T-helper 2 cell treated with Interferon-gamma antibody and Interleukin-4, amounts not matched to agents 5 μg/mL and 100 μg/mL, for 36 hours (primary cell): ENCODE data around the gene VCP.
A peak's percentile ranks its signal among the peaks of the same experiment; 100 is the strongest.

ENCODE experiments used
- DNase-seq: peaks from one replicate; pipeline ENCODE4 v3.0.0; 2021; ENCODE audit warnings: low spot score
- H3K27ac Mint-ChIP-seq: one replicate; pipeline ENCODE4 v1.8.0; 2021; ENCODE audit warnings: mild to moderate bottlenecking, mixed read lengths
- H3K27me3 Mint-ChIP-seq: one replicate; pipeline ENCODE4 v1.8.0; 2021; ENCODE audit warnings: low read depth, mixed read lengths
- H3K36me3 Mint-ChIP-seq: one replicate; pipeline ENCODE4 v1.8.0; 2021; ENCODE audit warnings: low read depth, mixed read lengths
- H3K4me1 Mint-ChIP-seq: one replicate; pipeline ENCODE4 v1.8.0; 2021; ENCODE audit warnings: low read depth, mixed read lengths
- H3K4me3 Mint-ChIP-seq: one replicate; pipeline ENCODE4 v1.8.0; 2022; ENCODE audit warnings: mild to moderate bottlenecking, moderate library complexity, mixed read lengths
- H3K9me3 Mint-ChIP-seq: one replicate; pipeline ENCODE4 v1.8.0; 2021; ENCODE audit warnings: mixed read lengths

Gene VCP

DNA sequence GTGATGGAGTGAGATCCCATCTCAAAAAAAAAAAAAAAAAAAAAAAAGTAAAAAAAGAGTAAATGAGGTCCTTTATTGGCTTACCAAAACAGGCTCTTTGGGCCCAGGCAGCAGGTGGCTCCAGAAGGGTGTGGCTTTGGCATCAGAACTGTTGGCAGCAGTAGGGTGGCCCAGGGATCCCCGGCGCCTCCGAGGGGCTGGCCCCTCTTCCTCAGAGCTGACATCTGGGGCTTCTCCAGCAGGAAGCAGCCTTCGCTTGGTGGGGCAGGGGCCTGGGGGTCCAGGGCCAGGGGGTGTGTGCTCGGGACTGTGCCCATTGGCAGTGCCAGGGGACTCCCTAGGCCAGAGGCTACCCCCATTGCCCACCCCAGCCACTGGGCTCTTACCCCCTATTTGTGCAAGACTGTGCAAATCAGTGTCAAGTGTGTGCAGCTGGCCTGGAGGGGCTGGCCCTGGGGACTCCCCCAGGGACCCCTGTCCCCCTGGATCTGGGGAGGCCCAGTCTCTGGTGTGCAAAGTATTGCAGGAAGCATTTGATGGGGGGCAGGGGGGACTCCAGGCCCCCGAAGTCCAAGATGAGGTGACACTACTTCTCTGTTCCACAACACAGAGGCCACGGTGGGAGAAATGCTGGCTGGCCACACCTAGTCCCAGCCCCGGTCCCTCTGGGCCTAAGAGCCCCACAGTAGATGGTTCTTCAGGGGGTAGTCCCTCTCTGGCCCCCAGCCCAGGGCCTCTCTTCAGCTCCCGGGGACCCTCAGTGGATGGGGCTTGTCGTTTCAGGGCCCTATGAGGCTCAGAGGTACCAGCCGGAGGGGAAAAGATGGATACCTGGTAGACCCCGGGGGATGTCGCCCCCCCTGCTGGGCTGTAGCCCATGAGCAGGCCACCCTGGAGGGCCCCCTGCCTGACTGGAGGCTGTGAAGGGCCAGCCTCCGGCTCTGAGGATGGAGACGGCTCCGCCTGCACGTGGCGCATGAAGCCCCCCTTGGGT, 35.2 kb upstream of the VCP start:
- H3K9me3 Mint-ChIP-seq = no peaks in the 10 kb centered on the region
- H3K27me3 Mint-ChIP-seq = peaks cover 2% of the 10 kb centered on the region
- no peak overlapping the region for H3K27ac Mint-ChIP-seq
- peaks cover 28% of the 10 kb centered on the region for H3K4me1 Mint-ChIP-seq
- H3K4me3 Mint-ChIP-seq = no peak overlapping the region
- peaks cover 19% of the 10 kb centered on the region for H3K36me3 Mint-ChIP-seq
- DNase-seq = no peak

DNA sequence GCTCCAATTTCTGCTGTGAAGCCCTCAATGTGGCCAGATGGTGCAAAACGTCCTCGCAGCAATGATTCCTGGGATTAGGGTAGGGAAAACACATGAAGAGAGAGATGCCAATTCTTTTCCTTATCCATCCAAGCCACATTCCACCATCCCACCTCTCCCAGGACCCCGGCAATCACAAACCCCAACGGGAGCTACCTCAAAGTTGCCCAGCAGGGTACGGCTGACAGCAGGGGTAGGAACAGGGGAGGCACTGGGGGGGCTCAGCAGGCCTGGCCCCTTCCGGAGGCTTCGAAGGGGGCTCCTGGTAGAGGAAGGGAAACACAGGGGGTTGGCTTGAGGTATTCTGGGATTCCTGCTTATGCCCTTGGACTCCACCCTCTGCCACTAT, 33.9 kb upstream of the VCP start:
- Mint-ChIP-seq H3K27me3 (peaks cover 2% of the 10 kb centered on the region), H3K9me3 (no peaks in the 10 kb centered on the region), H3K4me3 (no peak overlapping the region), H3K4me1 (peaks cover 27% of the 10 kb centered on the region), H3K27ac (no peak overlapping the region), H3K36me3 (peaks cover 26% of the 10 kb centered on the region)
- no peak for DNase-seq

- H3K27ac Mint-ChIP-seq = no peak overlapping the region
- H3K9me3 Mint-ChIP-seq = no peaks in the 10 kb centered on the region
- H3K4me1 Mint-ChIP-seq = peaks cover 30% of the 10 kb centered on the region
- peaks cover 31% of the 10 kb centered on the region for H3K36me3 Mint-ChIP-seq
- peaks cover 2% of the 10 kb centered on the region for H3K27me3 Mint-ChIP-seq
- H3K4me3 Mint-ChIP-seq = no peak overlapping the region
- DNase-seq = no peak
These were observed 33.3 kb upstream of the VCP start for GRCh38 chr9:35105571-35106342.

DNA sequence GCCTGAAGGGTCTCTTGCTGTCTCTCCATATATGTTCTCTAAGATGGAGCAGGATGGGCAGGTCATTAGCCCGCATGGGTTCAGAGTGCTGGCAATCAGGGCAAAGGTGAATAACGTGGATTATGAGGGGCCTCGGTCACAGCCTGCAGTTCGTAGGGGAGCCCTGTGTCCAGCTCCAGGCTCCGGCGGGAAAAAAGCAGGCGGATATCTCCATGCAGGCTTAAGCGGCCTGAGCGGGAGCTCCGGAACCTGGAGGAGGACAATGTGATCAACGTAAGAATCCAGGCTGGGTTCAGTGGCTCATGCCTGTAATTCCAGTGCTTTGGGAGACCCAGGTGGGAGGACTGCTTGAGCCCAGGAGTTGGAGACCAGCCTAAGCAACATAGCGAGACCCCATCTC, 32.7 kb upstream of the VCP start:
- DNase-seq = no peak
- Mint-ChIP-seq H3K27ac (peak overlapping the region; percentile 52), H3K36me3 (peaks cover 36% of the 10 kb centered on the region), H3K4me3 (no peak overlapping the region), H3K27me3 (peaks cover 2% of the 10 kb centered on the region), H3K4me1 (peaks cover 24% of the 10 kb centered on the region), H3K9me3 (no peaks in the 10 kb centered on the region)

- DNase-seq = no peak
- Mint-ChIP-seq H3K27me3 (no peaks in the 10 kb centered on the region), H3K36me3 (peaks cover 42% of the 10 kb centered on the region), H3K4me1 (peaks cover 23% of the 10 kb centered on the region), H3K27ac (peak overlapping the region; percentile 60), H3K4me3 (no peak overlapping the region), H3K9me3 (no peaks in the 10 kb centered on the region)
These were observed 32.2 kb upstream of the VCP start for GRCh38 chr9:35104586-35104985.

- Mint-ChIP-seq H3K9me3 (no peaks in the 10 kb centered on the region), H3K4me3 (peak overlapping the region; percentile 94), H3K36me3 (peaks cover 45% of the 10 kb centered on the region), H3K4me1 (peaks cover 24% of the 10 kb centered on the region), H3K27ac (peak overlapping the region; percentile 91), H3K27me3 (no peaks in the 10 kb centered on the region)
- DNase-seq = no peak
These were observed 31.3 kb upstream of the VCP start for GRCh38 chr9:35103660-35104191.

DNA sequence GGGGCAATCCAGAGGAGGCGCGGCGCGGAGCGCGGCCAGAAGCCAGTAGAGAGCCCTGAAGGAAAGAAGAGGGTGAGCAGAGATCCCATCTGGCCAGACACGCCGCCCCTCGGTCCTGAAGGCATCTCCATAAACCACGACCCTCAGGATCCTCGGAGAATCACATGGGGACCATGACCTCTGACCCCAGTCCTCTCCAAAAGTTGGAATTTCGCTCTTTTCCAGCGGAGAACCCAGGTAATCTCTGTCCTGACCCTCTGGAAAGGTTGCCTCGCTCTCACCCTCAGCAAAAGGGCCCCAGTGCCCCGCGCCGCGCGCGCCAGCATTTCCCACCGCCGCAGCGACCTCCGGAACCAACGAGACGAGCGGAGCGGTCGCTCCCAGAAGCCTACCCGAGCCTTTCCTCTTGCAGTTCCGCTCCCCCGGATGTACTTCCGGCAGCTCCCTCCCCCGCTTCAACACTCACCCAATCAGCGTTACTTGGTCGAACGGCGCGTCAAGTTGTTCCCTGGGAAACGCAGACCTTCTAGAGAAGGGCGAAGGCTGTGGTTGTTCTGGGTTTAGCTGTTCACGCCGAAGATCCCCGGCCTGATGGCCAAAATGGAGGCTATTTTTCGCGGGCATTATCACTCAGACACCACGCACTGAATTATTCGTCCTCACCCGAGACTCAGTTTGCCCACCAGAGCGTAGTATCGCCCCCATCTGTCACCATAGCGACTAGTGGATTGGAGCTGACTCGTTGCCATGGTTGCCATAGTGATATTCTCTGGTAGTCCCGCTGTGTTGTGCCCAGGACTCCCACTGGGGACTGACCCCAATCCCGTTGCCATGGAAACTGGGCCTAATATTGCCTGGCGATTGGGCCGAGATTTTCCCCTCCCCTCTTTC, 30.6 kb upstream of the VCP start, which contains the start of gene STOML2:
TSS of gene STOML2 (minus strand) at position 363 of the 891 bp plus-strand sequence. CDS start at position 326, 37 bp downstream.
- Mint-ChIP-seq H3K36me3 (peaks cover 41% of the 10 kb centered on the region), H3K9me3 (no peaks in the 10 kb centered on the region), H3K4me3 (peak within 1 kb of the TSS; percentile 94), H3K4me1 (peaks cover 25% of the 10 kb centered on the region), H3K27ac (peak within 1 kb of the TSS; percentile 91), H3K27me3 (no peaks in the 10 kb centered on the region)
- DNase-seq = peak; percentile 90

- Mint-ChIP-seq H3K36me3 (peaks cover 41% of the 10 kb centered on the region), H3K4me3 (peak overlapping the region; percentile 94), H3K27ac (peak overlapping the region; percentile 91), H3K4me1 (peaks cover 29% of the 10 kb centered on the region), H3K27me3 (no peaks in the 10 kb centered on the region), H3K9me3 (no peaks in the 10 kb centered on the region)
- peak; percentile 11 for DNase-seq
These were observed 30.0 kb upstream of the VCP start for GRCh38 chr9:35102465-35102768.

- no peaks in the 10 kb centered on the region for H3K27me3 Mint-ChIP-seq
- H3K4me1 Mint-ChIP-seq = peaks cover 37% of the 10 kb centered on the region
- H3K4me3 Mint-ChIP-seq = peak overlapping the region; percentile 36
- DNase-seq = no peak
- H3K36me3 Mint-ChIP-seq = peaks cover 43% of the 10 kb centered on the region
- H3K9me3 Mint-ChIP-seq = no peaks in the 10 kb centered on the region
- peak overlapping the region; percentile 57 for H3K27ac Mint-ChIP-seq
These were observed 25.1 kb upstream of the VCP start for GRCh38 chr9:35097573-35097972.

GRCh38 chr9:35096035-35096849, 23.8 kb upstream of the VCP start, which contains the start of gene PIGO:
Gene PIGO, minus strand, starts transcription at chr9:35096591. Its CDS starts 1,026 bp downstream, at chr9:35095565.
- Mint-ChIP-seq H3K9me3 (no peaks in the 10 kb centered on the region), H3K4me3 (peak within 1 kb of the TSS; percentile 87), H3K4me1 (peaks cover 28% of the 10 kb centered on the region), H3K36me3 (peaks cover 43% of the 10 kb centered on the region), H3K27me3 (no peaks in the 10 kb centered on the region), H3K27ac (peak within 1 kb of the TSS; percentile 90)
- DNase-seq = peak; percentile 87

DNA sequence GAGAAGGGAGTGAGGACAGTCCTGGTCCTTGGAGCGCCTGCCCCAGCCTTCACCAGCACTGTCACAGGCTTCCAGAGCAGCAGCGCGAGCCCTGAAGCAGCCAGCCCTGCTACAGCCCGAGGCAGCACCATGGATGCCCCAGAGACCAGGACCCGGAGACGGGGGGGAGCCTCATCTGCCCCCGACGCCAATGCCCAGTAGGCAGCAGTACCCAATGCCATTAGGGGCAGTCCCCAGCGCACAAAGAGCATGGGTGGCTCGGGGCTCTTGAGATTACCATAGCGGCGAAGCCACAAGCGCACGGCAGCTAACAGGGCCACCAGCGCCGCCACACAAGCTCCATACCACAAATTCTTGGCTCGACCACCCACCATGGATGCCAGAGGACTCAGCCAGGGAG, 19.1 kb upstream of the VCP start:
- Mint-ChIP-seq H3K4me1 (peaks cover 13% of the 10 kb centered on the region), H3K36me3 (peaks cover 45% of the 10 kb centered on the region), H3K9me3 (no peaks in the 10 kb centered on the region), H3K4me3 (no peak overlapping the region), H3K27me3 (no peaks in the 10 kb centered on the region), H3K27ac (no peak overlapping the region)
- no peak for DNase-seq

GRCh38 chr9:35089434-35089833, 17.0 kb upstream of the VCP start:
- Mint-ChIP-seq H3K9me3 (no peaks in the 10 kb centered on the region), H3K4me1 (peaks cover 4% of the 10 kb centered on the region), H3K36me3 (peaks cover 41% of the 10 kb centered on the region), H3K27me3 (no peaks in the 10 kb centered on the region), H3K4me3 (no peak overlapping the region), H3K27ac (no peak overlapping the region)
- DNase-seq = no peak
